MM.1S (cell line): Measurements from ENCODE around the gene DLEC1.

ENCODE experiments used
- CTCF ChIP-seq: fragments of 300-600 bp; sonication (generic); IDR thresholded peaks from 2 replicates; pipeline ENCODE4 v1.5.1; 2016; ENCODE audit warnings: antibody characterized with exemption, low read length, mixed read lengths
- EZH2 ChIP-seq: fragments of 300-600 bp; sonication (generic); optimal IDR thresholded peaks from 2 replicates; pipeline ENCODE3; 2017; ENCODE audit warnings: low read depth, mild to moderate bottlenecking, antibody characterized with exemption, low read length, mixed read lengths
- EZH2phosphoT487 ChIP-seq: fragments of 300-600 bp; sonication (generic); IDR thresholded peaks from 2 replicates; pipeline ENCODE4 v1.6.1; 2018; ENCODE audit warnings: antibody characterized with exemption, low read length

GRCh38 chr3:38157117-38157516, 118.1 kb downstream of the DLEC1 start:
- no peak for TF ChIP-seq CTCF
- no peak for TF ChIP-seq EZH2
- no peak for TF ChIP-seq EZH2phosphoT487
